Measurements from ENCODE around the gene LRRC4C.

The LRRC4C gene

DNA sequence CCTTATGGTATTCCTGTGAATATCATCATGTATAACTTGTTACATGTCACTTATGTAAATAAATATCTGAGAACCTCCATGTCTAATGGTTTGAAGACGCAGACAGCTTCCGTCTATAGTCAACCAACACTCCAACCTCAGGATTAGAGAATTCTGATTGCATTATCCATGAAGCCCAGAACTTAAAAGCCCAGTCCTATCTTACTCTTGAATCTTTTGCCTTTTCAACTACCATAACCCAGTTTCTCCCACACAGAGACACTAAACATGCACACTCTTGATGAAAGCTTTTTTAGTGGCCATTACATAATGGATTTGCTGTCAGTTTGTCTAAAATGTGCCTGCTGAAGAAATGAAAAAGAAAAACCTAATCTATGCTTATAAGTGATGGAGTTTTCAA lies 1219.2 kb downstream of the LRRC4C start:
- Histone ChIP-seq H3K27me3 (ENCODE audit: control insufficient read depth, insufficient read depth, low read length) (no peaks in the 10 kb centered on the region), H3K4me3 (ENCODE audit: low read depth, low read length) (no peak overlapping the region), H3K4me1 (ENCODE audit: control insufficient read depth, insufficient read depth, low read length) (peaks cover 7% of the 10 kb centered on the region; the same call in 1 of the 2 replicates), H3K9me3 (ENCODE audit: control insufficient read depth, insufficient read depth, low read depth, low read length) (no peaks in the 10 kb centered on the region; the same call in 1 of the 2 replicates), H3K36me3 (ENCODE audit: control insufficient read depth, insufficient read depth, low read length) (no peaks in the 10 kb centered on the region), H3K27ac (ENCODE audit: low read depth, low read length) (no peak overlapping the region), H3K9ac (ENCODE audit: low read length) (no peak overlapping the region)

DNA sequence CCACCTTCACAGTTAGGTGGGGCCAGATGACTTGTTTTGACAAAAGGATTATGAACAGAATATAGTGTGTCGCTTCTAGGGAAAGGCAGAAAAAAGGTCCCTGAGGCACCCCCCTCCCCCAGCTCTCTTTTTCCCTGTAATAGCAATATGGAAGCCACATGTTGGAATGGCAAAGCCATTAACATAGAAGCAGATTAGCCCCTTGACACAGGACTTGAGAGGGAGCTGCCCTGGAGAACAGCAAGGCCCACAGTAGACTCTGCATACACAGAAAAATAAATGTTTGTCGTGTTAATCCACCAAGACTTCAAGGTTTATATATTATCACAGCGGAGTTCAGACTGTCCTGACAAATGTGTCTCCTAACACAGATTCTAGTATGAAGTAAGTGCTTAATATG lies 1222.9 kb downstream of the LRRC4C start:
- no peaks in the 10 kb centered on the region for H3K36me3 ChIP-seq (ENCODE audit: control insufficient read depth, insufficient read depth, low read length)
- H3K9me3 ChIP-seq (ENCODE audit: control insufficient read depth, insufficient read depth, low read depth, low read length) = no peaks in the 10 kb centered on the region
- no peak overlapping the region for H3K9ac ChIP-seq (ENCODE audit: low read length)
- H3K4me1 ChIP-seq (ENCODE audit: control insufficient read depth, insufficient read depth, low read length) = peaks cover under 1% of the 10 kb centered on the region; the same call in 1 of the 2 replicates
- H3K27me3 ChIP-seq (ENCODE audit: control insufficient read depth, insufficient read depth, low read length) = no peaks in the 10 kb centered on the region
- no peak overlapping the region for H3K4me3 ChIP-seq (ENCODE audit: low read depth, low read length)
- no peak overlapping the region for H3K27ac ChIP-seq (ENCODE audit: low read depth, low read length)

DNA sequence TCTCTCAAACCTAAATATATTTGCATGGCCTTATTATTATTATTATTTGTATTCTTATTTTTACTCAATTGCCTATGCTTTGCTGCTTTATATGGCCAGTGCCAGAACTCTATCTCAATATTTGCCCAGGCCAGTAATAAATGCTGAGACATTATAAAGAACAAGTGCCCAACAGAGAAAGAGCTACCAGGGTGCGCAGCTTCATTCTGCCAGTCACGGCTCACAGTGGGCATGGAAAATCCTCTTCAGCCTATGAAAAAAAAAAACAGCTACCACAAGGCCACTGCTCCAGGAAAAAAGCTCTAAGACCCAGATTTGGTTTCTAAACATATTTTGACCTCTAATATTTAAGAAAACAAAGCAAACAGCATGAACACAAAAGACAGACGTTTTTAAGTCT lies 1223.6 kb downstream of the LRRC4C start:
- Histone ChIP-seq H3K9me3 (ENCODE audit: control insufficient read depth, insufficient read depth, low read depth, low read length) (no peaks in the 10 kb centered on the region), H3K36me3 (ENCODE audit: control insufficient read depth, insufficient read depth, low read length) (no peaks in the 10 kb centered on the region), H3K27ac (ENCODE audit: low read depth, low read length) (no peak overlapping the region), H3K9ac (ENCODE audit: low read length) (no peak overlapping the region), H3K4me1 (ENCODE audit: control insufficient read depth, insufficient read depth, low read length) (no peaks in the 10 kb centered on the region), H3K27me3 (ENCODE audit: control insufficient read depth, insufficient read depth, low read length) (no peaks in the 10 kb centered on the region), H3K4me3 (ENCODE audit: low read depth, low read length) (no peak overlapping the region)

GRCh38 chr11:40230821-40231220 lies 1228.6 kb downstream of the LRRC4C start:
- Histone ChIP-seq H3K27ac (ENCODE audit: low read depth, low read length) (no peak overlapping the region), H3K4me1 (ENCODE audit: control insufficient read depth, insufficient read depth, low read length) (peaks cover 23% of the 10 kb centered on the region), H3K4me3 (ENCODE audit: low read depth, low read length) (no peak overlapping the region), H3K36me3 (ENCODE audit: control insufficient read depth, insufficient read depth, low read length) (no peaks in the 10 kb centered on the region), H3K9me3 (ENCODE audit: control insufficient read depth, insufficient read depth, low read depth, low read length) (no peaks in the 10 kb centered on the region), H3K27me3 (ENCODE audit: control insufficient read depth, insufficient read depth, low read length) (no peaks in the 10 kb centered on the region), H3K9ac (ENCODE audit: low read length) (no peak overlapping the region)

DNA sequence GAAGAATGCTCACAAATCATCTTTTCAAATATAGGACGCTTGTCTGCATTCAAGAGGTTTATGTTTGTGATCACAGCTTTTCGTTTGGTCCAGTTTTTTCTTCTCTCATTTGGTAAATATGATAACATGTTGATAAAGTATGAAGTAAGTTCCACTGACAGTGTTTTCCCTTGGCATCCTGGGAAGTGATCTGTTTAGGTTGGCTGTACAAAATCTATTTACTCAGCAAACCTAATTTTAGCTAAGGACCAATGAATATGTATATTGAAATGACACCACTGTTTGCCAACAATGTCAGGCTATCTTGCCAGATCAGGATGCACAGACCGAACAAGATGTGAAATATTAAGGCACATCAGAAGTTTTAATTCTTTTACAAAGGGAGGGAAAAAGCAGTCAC lies 1230.8 kb downstream of the LRRC4C start:
- peaks cover 23% of the 10 kb centered on the region for H3K4me1 ChIP-seq (ENCODE audit: control insufficient read depth, insufficient read depth, low read length)
- H3K9ac ChIP-seq (ENCODE audit: low read length) = no peak overlapping the region
- H3K27ac ChIP-seq (ENCODE audit: low read depth, low read length) = no peak overlapping the region
- no peaks in the 10 kb centered on the region for H3K9me3 ChIP-seq (ENCODE audit: control insufficient read depth, insufficient read depth, low read depth, low read length)
- no peaks in the 10 kb centered on the region for H3K36me3 ChIP-seq (ENCODE audit: control insufficient read depth, insufficient read depth, low read length)
- H3K27me3 ChIP-seq (ENCODE audit: control insufficient read depth, insufficient read depth, low read length) = no peaks in the 10 kb centered on the region
- H3K4me3 ChIP-seq (ENCODE audit: low read depth, low read length) = no peak overlapping the region

DNA sequence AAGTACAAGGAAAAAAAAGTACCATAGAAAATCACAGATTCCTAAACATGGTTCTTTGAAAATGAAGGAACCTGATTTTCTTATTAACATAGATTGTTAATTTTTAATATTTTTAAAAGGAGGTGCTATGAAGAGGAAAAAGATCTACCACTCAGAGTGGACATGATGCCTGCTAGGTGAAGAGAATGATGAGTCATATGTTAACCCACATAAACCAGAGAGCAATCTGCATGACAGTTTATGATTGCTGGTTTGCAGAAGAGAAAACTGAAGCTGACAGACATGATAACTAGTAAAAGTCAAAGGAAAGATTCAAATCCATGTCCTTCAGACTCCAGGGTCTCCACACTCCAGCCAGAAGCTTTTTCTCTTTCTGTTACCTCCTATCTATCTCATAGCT lies 1231.7 kb downstream of the LRRC4C start:
- Histone ChIP-seq H3K27me3 (ENCODE audit: control insufficient read depth, insufficient read depth, low read length) (no peaks in the 10 kb centered on the region), H3K4me1 (ENCODE audit: control insufficient read depth, insufficient read depth, low read length) (peaks cover 23% of the 10 kb centered on the region), H3K36me3 (ENCODE audit: control insufficient read depth, insufficient read depth, low read length) (no peaks in the 10 kb centered on the region), H3K9ac (ENCODE audit: low read length) (no peak overlapping the region), H3K27ac (ENCODE audit: low read depth, low read length) (no peak overlapping the region), H3K9me3 (ENCODE audit: control insufficient read depth, insufficient read depth, low read depth, low read length) (no peaks in the 10 kb centered on the region), H3K4me3 (ENCODE audit: low read depth, low read length) (no peak overlapping the region)

DNA sequence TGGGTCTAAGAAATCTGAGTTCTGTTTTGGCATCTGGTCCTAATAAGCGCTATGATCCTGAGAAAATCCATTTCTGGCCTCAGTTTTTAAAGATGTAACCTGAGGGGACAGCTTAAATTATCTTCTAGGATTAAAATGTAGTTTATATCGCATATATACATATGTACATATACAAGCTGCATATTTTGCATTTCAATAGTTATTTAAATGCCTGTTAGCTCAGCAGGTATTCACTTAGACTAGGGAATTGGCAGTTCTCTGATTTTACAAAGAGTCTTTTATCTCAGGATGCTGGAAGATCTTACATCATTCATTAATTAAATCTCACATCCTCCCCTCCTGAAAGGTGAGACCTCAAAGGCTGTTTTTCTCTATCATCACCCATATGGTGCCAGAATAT lies 1232.8 kb downstream of the LRRC4C start:
- H3K27ac ChIP-seq (ENCODE audit: low read depth, low read length) = no peak overlapping the region
- H3K4me3 ChIP-seq (ENCODE audit: low read depth, low read length) = no peak overlapping the region; the same call in 1 of the 2 replicates
- H3K9ac ChIP-seq (ENCODE audit: low read length) = no peak overlapping the region
- no peaks in the 10 kb centered on the region for H3K36me3 ChIP-seq (ENCODE audit: control insufficient read depth, insufficient read depth, low read length)
- peaks cover 23% of the 10 kb centered on the region for H3K4me1 ChIP-seq (ENCODE audit: control insufficient read depth, insufficient read depth, low read length)
- H3K27me3 ChIP-seq (ENCODE audit: control insufficient read depth, insufficient read depth, low read length) = no peaks in the 10 kb centered on the region
- no peaks in the 10 kb centered on the region for H3K9me3 ChIP-seq (ENCODE audit: control insufficient read depth, insufficient read depth, low read depth, low read length)

- Histone ChIP-seq H3K27me3 (ENCODE audit: control insufficient read depth, insufficient read depth, low read length) (no peaks in the 10 kb centered on the region), H3K9me3 (ENCODE audit: control insufficient read depth, insufficient read depth, low read depth, low read length) (no peaks in the 10 kb centered on the region), H3K27ac (ENCODE audit: low read depth, low read length) (no peak overlapping the region), H3K4me1 (ENCODE audit: control insufficient read depth, insufficient read depth, low read length) (peaks cover 23% of the 10 kb centered on the region), H3K9ac (ENCODE audit: low read length) (no peak overlapping the region), H3K36me3 (ENCODE audit: control insufficient read depth, insufficient read depth, low read length) (no peaks in the 10 kb centered on the region), H3K4me3 (ENCODE audit: low read depth, low read length) (no peak overlapping the region)
Observed at GRCh38 chr11:40223596-40224330, 1235.7 kb downstream of the LRRC4C start.

- H3K4me3 ChIP-seq (ENCODE audit: low read depth, low read length) = no peak overlapping the region
- no peaks in the 10 kb centered on the region for H3K4me1 ChIP-seq (ENCODE audit: control insufficient read depth, insufficient read depth, low read length)
- peaks cover 6% of the 10 kb centered on the region; the same call in 1 of the 2 replicates for H3K27me3 ChIP-seq (ENCODE audit: control insufficient read depth, insufficient read depth, low read length)
- no peaks in the 10 kb centered on the region for H3K9me3 ChIP-seq (ENCODE audit: control insufficient read depth, insufficient read depth, low read depth, low read length)
- H3K27ac ChIP-seq (ENCODE audit: low read depth, low read length) = no peak overlapping the region
- H3K9ac ChIP-seq (ENCODE audit: low read length) = no peak overlapping the region
- H3K36me3 ChIP-seq (ENCODE audit: control insufficient read depth, insufficient read depth, low read length) = no peaks in the 10 kb centered on the region
Observed at GRCh38 chr11:40219401-40219800, 1240.1 kb downstream of the LRRC4C start.

GRCh38 chr11:40215556-40215955 lies 1243.9 kb downstream of the LRRC4C start:
- Histone ChIP-seq H3K4me3 (ENCODE audit: low read depth, low read length) (no peak overlapping the region), H3K4me1 (ENCODE audit: control insufficient read depth, insufficient read depth, low read length) (no peaks in the 10 kb centered on the region), H3K36me3 (ENCODE audit: control insufficient read depth, insufficient read depth, low read length) (no peaks in the 10 kb centered on the region), H3K27me3 (ENCODE audit: control insufficient read depth, insufficient read depth, low read length) (peaks cover 7% of the 10 kb centered on the region), H3K9me3 (ENCODE audit: control insufficient read depth, insufficient read depth, low read depth, low read length) (no peaks in the 10 kb centered on the region), H3K9ac (ENCODE audit: low read length) (no peak overlapping the region), H3K27ac (ENCODE audit: low read depth, low read length) (no peak overlapping the region)

DNA sequence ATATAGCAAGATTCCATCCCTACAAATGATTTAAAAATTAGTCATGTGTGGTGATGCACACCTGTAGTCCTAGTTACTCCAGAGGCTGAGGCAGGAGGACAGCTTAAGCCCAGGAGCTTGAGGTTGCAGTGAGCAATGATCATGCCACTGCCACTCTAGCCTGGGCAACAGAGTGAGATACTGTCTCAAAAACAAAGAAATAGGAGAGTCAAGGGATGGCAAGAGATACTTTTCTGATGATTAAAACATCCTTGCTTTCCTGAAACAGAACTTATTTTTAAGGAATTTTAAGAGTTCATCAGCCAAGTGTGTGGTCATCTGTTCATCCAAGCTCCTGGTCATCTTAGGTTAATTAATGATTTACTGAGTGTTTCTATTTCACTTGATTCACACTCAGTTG lies 1252.0 kb downstream of the LRRC4C start:
- Histone ChIP-seq H3K27ac (ENCODE audit: low read depth, low read length) (no peak overlapping the region), H3K9ac (ENCODE audit: low read length) (no peak overlapping the region), H3K9me3 (ENCODE audit: control insufficient read depth, insufficient read depth, low read depth, low read length) (no peaks in the 10 kb centered on the region), H3K4me3 (ENCODE audit: low read depth, low read length) (no peak overlapping the region), H3K27me3 (ENCODE audit: control insufficient read depth, insufficient read depth, low read length) (peaks cover 79% of the 10 kb centered on the region), H3K36me3 (ENCODE audit: control insufficient read depth, insufficient read depth, low read length) (no peaks in the 10 kb centered on the region), H3K4me1 (ENCODE audit: control insufficient read depth, insufficient read depth, low read length) (peaks cover 28% of the 10 kb centered on the region)

Measured in HUES6 (cell line).